Measurements from ENCODE around the gene NFIB.

Gene NFIB

GRCh38 chr9:14279671-14280070 lies 34.3 kb downstream of the NFIB start:
- Histone ChIP-seq H3K36me3 (no peaks in the 10 kb centered on the region), H3K27me3 (ENCODE audit: insufficient read depth, low read depth, severe bottlenecking) (no peaks in the 10 kb centered on the region), H3K9me3 (ENCODE audit: severe bottlenecking) (no peaks in the 10 kb centered on the region), H3K27ac (no peak overlapping the region), H3K4me3 (ENCODE audit: low read depth, low read length) (no peak overlapping the region)
- no peak for TF ChIP-seq CTCF (IDR thresholded peaks at IDR 0.05; ENCODE audit: low read depth, low read length)
- no peak for DNase-seq

DNA sequence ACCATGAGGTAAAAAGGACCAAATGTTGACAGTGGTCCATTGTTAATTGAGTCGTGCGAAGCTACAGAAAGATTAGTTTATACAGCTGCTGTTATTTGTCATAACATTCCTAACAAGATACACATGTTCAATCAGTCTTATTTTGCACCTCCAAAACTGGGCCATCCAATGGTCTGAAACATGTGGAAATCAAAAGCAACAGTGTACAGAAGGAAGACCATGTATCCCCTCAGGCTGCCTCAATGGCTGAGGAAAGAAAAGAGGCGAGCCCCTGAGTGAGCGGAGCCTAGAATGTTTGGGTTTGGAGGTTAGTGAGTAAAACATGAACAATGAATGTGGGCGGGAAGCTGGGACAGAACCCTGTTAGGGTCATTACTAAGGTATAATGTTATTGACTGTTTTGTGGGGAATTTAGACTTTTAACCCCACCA lies 35.6 kb downstream of the NFIB start:
- H3K27me3 ChIP-seq (ENCODE audit: insufficient read depth, low read depth, severe bottlenecking), result no peaks in the 10 kb centered on the region
- H3K4me3 ChIP-seq (ENCODE audit: low read depth, low read length), result no peak overlapping the region
- DNase-seq, result no peak
- H3K27ac ChIP-seq, result no peak overlapping the region
- no peaks in the 10 kb centered on the region for H3K9me3 ChIP-seq (ENCODE audit: severe bottlenecking)
- no peaks in the 10 kb centered on the region for H3K36me3 ChIP-seq
- no peak for TF ChIP-seq CTCF (IDR thresholded peaks at IDR 0.05; ENCODE audit: low read depth, low read length)

- Histone ChIP-seq H3K4me3 (ENCODE audit: low read depth, low read length) (no peak overlapping the region), H3K27me3 (ENCODE audit: insufficient read depth, low read depth, severe bottlenecking) (no peaks in the 10 kb centered on the region), H3K36me3 (no peaks in the 10 kb centered on the region), H3K9me3 (ENCODE audit: severe bottlenecking) (no peaks in the 10 kb centered on the region), H3K27ac (no peak overlapping the region)
- TF ChIP-seq CTCF (IDR thresholded peaks at IDR 0.05; ENCODE audit: low read depth, low read length), result no peak
- DNase-seq, result no peak
Observed at GRCh38 chr9:14277761-14278160, 36.2 kb downstream of the NFIB start.

DNA sequence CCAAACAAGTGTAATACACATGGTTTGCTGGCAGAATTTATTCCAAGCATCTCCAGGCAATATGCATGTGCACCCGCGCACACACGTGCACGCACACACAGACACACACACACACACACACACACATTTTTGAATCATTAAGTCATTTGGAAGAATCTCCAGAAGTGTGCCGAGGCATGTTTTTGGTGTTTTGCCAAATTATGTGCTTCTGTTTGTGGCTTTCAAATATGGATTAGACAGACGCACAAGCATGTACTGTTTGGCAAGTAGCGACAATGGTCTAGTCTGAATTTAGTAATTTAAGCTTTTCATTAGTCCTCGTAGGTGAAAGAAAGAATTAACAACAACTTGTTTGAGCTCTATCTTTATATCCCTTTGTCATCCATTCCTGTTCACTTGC lies 36.7 kb downstream of the NFIB start:
- no peak for TF ChIP-seq CTCF (IDR thresholded peaks at IDR 0.05; ENCODE audit: low read depth, low read length)
- Histone ChIP-seq H3K36me3 (no peaks in the 10 kb centered on the region), H3K9me3 (ENCODE audit: severe bottlenecking) (no peaks in the 10 kb centered on the region), H3K27ac (no peak overlapping the region), H3K4me3 (ENCODE audit: low read depth, low read length) (no peak overlapping the region), H3K27me3 (ENCODE audit: insufficient read depth, low read depth, severe bottlenecking) (no peaks in the 10 kb centered on the region)
- DNase-seq, result no peak

DNA sequence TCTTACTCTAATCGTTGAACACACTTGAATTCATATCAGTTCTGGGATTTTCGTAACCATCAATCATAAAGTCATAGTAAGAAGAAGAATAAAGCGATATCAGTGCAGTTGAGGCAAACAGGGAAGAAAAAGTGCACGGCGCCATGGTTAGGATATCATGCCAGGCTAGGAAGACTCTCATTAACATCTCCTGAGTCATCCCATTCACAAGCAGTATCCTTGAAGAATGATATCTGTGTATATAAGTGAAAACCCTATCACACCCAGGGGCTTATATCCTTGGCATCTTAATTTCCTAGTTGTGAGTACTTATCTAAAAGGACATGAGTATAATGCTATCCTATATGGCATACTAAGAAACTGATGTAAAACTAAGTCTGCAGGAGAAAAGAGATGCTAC lies 38.6 kb downstream of the NFIB start:
- TF ChIP-seq CTCF (IDR thresholded peaks at IDR 0.05; ENCODE audit: low read depth, low read length), result no peak
- no peak overlapping the region for H3K4me3 ChIP-seq (ENCODE audit: low read depth, low read length)
- H3K27ac ChIP-seq, result no peak overlapping the region
- H3K9me3 ChIP-seq (ENCODE audit: severe bottlenecking), result no peaks in the 10 kb centered on the region
- no peak for DNase-seq
- no peaks in the 10 kb centered on the region for H3K36me3 ChIP-seq
- no peaks in the 10 kb centered on the region for H3K27me3 ChIP-seq (ENCODE audit: insufficient read depth, low read depth, severe bottlenecking)

DNA sequence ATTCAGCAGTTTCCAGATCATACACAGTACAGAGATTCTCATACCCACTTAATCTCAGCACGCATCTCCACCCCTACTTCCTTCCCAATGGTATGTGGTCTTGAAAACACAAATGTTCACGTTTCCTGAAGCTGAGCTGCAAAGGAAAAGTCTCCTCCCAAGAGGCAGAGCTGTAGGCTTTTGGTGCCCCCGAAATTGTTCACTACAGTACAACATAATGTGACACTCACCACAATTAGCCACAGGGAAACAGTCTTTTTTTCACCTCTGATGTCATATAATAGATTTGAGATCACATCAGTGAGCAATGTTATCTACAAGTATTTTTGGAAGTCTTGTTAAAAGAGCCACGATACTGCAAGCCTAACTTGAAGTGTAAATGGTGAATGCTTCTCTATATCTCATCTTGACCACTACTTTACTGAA lies 40.2 kb downstream of the NFIB start:
- DNase-seq, result no peak
- Histone ChIP-seq H3K4me3 (ENCODE audit: low read depth, low read length) (no peak overlapping the region), H3K27ac (no peak overlapping the region), H3K27me3 (ENCODE audit: insufficient read depth, low read depth, severe bottlenecking) (no peaks in the 10 kb centered on the region), H3K36me3 (no peaks in the 10 kb centered on the region), H3K9me3 (ENCODE audit: severe bottlenecking) (no peaks in the 10 kb centered on the region)
- TF ChIP-seq CTCF (IDR thresholded peaks at IDR 0.05; ENCODE audit: low read depth, low read length), result no peak

Measured in WERI-Rb-1 (cell line).